ENCODE data around the gene ATP7B.

The ATP7B gene

GRCh38 chr13:51980908-51981307 is 30.3 kb downstream of the ATP7B start:
- in situ Hi-C loops (cut with MboI; ENCODE audit: low sequenced_read_pairs) = no loop called here

GRCh38 chr13:51978796-51979556 is 32.3 kb downstream of the ATP7B start:
- in situ Hi-C loops (cut with MboI; ENCODE audit: low sequenced_read_pairs) = no loop called here

GRCh38 chr13:51977625-51978024 is 33.6 kb downstream of the ATP7B start:
- in situ Hi-C loops (cut with MboI; ENCODE audit: low sequenced_read_pairs) = no loop called here

- in situ Hi-C loops (cut with MboI; ENCODE audit: low sequenced_read_pairs) = no loop called here
Observed at GRCh38 chr13:51976890-51977289, 34.4 kb downstream of the ATP7B start.

- in situ Hi-C loops (cut with MboI; ENCODE audit: low sequenced_read_pairs) = no loop called here
Observed at GRCh38 chr13:51976423-51976822, 34.8 kb downstream of the ATP7B start.

GRCh38 chr13:51974482-51974881 is 36.8 kb downstream of the ATP7B start:
- in situ Hi-C loops (cut with MboI; ENCODE audit: low sequenced_read_pairs) = no loop called here

- in situ Hi-C loops (cut with MboI; ENCODE audit: low sequenced_read_pairs) = no loop called here
Observed at GRCh38 chr13:51971520-51972426, 39.5 kb downstream of the ATP7B start.

GRCh38 chr13:51970349-51970748 is 40.9 kb downstream of the ATP7B start:
- in situ Hi-C loops (cut with MboI; ENCODE audit: low sequenced_read_pairs) = no loop called here

- in situ Hi-C loops (cut with MboI; ENCODE audit: low sequenced_read_pairs) = no loop called here
Observed at GRCh38 chr13:51967482-51968446, 43.5 kb downstream of the ATP7B start.

- in situ Hi-C loops (cut with MboI; ENCODE audit: low sequenced_read_pairs) = no loop called here
Observed at GRCh38 chr13:51966186-51966585, 45.1 kb downstream of the ATP7B start.

- in situ Hi-C loops (cut with MboI; ENCODE audit: low sequenced_read_pairs) = no loop called here
Observed at GRCh38 chr13:51961493-51962403, 49.5 kb downstream of the ATP7B start.

- in situ Hi-C loops (cut with MboI; ENCODE audit: low sequenced_read_pairs) = no loop called here
Observed at GRCh38 chr13:51960766-51961165, 50.5 kb downstream of the ATP7B start.

GRCh38 chr13:51959773-51960172 is 51.5 kb downstream of the ATP7B start:
- in situ Hi-C loops (cut with MboI; ENCODE audit: low sequenced_read_pairs) = no loop called here

GRCh38 chr13:51958217-51958547 is 53.1 kb downstream of the ATP7B start:
- in situ Hi-C loops (cut with MboI; ENCODE audit: low sequenced_read_pairs) = no loop called here

- in situ Hi-C loops (cut with MboI; ENCODE audit: low sequenced_read_pairs) = no loop called here
Observed at GRCh38 chr13:51957377-51958216, 53.7 kb downstream of the ATP7B start.

- in situ Hi-C loops (cut with MboI; ENCODE audit: low sequenced_read_pairs) = no loop called here
Observed at GRCh38 chr13:51956717-51957116, 54.5 kb downstream of the ATP7B start.

GRCh38 chr13:51955816-51956603 is 55.2 kb downstream of the ATP7B start:
- in situ Hi-C loops (cut with MboI; ENCODE audit: low sequenced_read_pairs) = no loop called here

- in situ Hi-C loops (cut with MboI; ENCODE audit: low sequenced_read_pairs) = no loop called here
Observed at GRCh38 chr13:51955281-51955771, 55.9 kb downstream of the ATP7B start.
